OCI-LY7 (cell line): ENCODE results near the gene TEDC1. TPM values are rescaled to one million over a fixed set of nuclear protein-coding genes. Genes with fewer than 3 reads are reported as not detected.

ENCODE experiments used
- BruUV-seq: library from RNA; stranded (reverse); fragments of 400-500 nt; replicated peaks from 2 replicates; lab custom pipeline; 2021; lab: Mats Ljungman, UMichigan
- CTCF ChIA-PET: fragments of 300-600 bp; sonication (Branson Sonifier 250); formaldehyde crosslinking; loops from one replicate; lab custom pipeline; 2022; ENCODE audit warnings: antibody characterized with exemption; ENCODE audit not compliant: unreplicated experiment; lab: Charles Lee
- POLR2A ChIA-PET: fragments of 300-600 bp; sonication (Branson Sonifier 250); formaldehyde crosslinking; loops from one replicate; lab custom pipeline; 2022; ENCODE audit warnings: antibody characterized with exemption; lab: Charles Lee
- DNase-seq: peaks from one replicate; pipeline ENCODE4 v3.0.0-alpha.2; 2015; ENCODE audit warnings: low spot score
- H2AFZ ChIP-seq: fragments of 200-600 bp; sonication (generic), shearing (Covaris generic); 2 replicates; pipeline ENCODE4 v1.6.1; 2014; ENCODE audit warnings: mild to moderate bottlenecking, antibody characterized with exemption, low read length, moderate library complexity
- H3K27ac ChIP-seq: fragments of 200-600 bp; sonication (generic); 2 replicates; pipeline ENCODE4 v1.5.1; 2014; ENCODE audit warnings: mixed run types, low read depth, mild to moderate bottlenecking, moderate library complexity, low read length, inconsistent platforms; ENCODE audit not compliant: poor library complexity, severe bottlenecking
- H3K36me3 ChIP-seq: fragments of 200-600 bp; sonication (generic); 2 replicates; pipeline ENCODE4 v1.6.1; 2014; ENCODE audit warnings: mild to moderate bottlenecking, antibody characterized with exemption, low read length, moderate library complexity, mixed read lengths; ENCODE audit not compliant: insufficient read depth
- H3K4me1 ChIP-seq: fragments of 200-600 bp; sonication (generic); 2 replicates; pipeline ENCODE4 v1.5.1; 2014; ENCODE audit warnings: mild to moderate bottlenecking, low read length; ENCODE audit not compliant: insufficient read depth, poor library complexity, severe bottlenecking
- H3K4me2 ChIP-seq: fragments of 200-600 bp; sonication (generic); 2 replicates; pipeline ENCODE4 v1.6.1; 2014; ENCODE audit warnings: mild to moderate bottlenecking, low read length
- H3K4me3 ChIP-seq: fragments of 200-600 bp; sonication (generic); 2 replicates; pipeline ENCODE4 v1.5.1; 2014; ENCODE audit warnings: mild to moderate bottlenecking, low read depth, low read length; ENCODE audit not compliant: poor library complexity, severe bottlenecking
- H3K79me2 ChIP-seq: fragments of 200-600 bp; sonication (generic); 2 replicates; pipeline ENCODE4 v1.6.1; 2016; ENCODE audit warnings: low read depth, mild to moderate bottlenecking, low read length, moderate library complexity, mixed read lengths; ENCODE audit not compliant: insufficient read depth
- H3K9me2 ChIP-seq: fragments of 200-600 bp; sonication (generic); 2 replicates; pipeline ENCODE4 v1.6.1; 2016; ENCODE audit warnings: mild to moderate bottlenecking, low read length, mixed read lengths; ENCODE audit not compliant: insufficient read depth
- H3K9me3 ChIP-seq: fragments of 200-600 bp; sonication (generic); 2 replicates; pipeline ENCODE4 v1.6.1; 2014; ENCODE audit warnings: mild to moderate bottlenecking, mixed run types, low read length, mixed read lengths
- H4K20me1 ChIP-seq: fragments of 200-600 bp; sonication (generic); 2 replicates; pipeline ENCODE4 v1.6.1; 2014; ENCODE audit warnings: mild to moderate bottlenecking, antibody characterized with exemption, low read length, moderate library complexity, mixed read lengths; ENCODE audit not compliant: insufficient read depth
- EZH2phosphoT487 ChIP-seq: fragments of 200-600 bp; sonication (generic); IDR thresholded peaks from 2 replicates; pipeline ENCODE4 v1.6.1; 2018; ENCODE audit warnings: low read depth, borderline replicate concordance, mild to moderate bottlenecking, mixed run types, antibody characterized with exemption, low read length, moderate library complexity, mixed read lengths
- intact Hi-C: fragments of 100-400 bp; cut with micrococcal nuclease; formaldehyde crosslinking; loops from one replicate; pipeline ENCODE4 v1.10.0; 2022; ENCODE audit not compliant: unreplicated experiment
- total RNA-seq, 2 experiments: library from RNA; depleted of rRNA in 1 of 2; stranded (reverse); fragments of >200 nt in 1 of 2; shearing (Covaris generic) in 1 of 2; gene quantifications; 2 replicates each; pipeline ENCODE4 v1.2.3, GENCODE V29; 2014 to 2022
- TF ChIP-seq, protein P1 (sequence below): fragments of 200-600 bp; sonication (generic); conservative IDR thresholded peaks from 2 replicates; pipeline ENCODE4 v1.5.1; 2014; ENCODE audit warnings: mild to moderate bottlenecking, antibody characterized with exemption, low read length, moderate library complexity, mixed read lengths

Gene TEDC1
- total RNA-seq, 2 experiments from 2014 or later, result 53.2 to 55.8 TPM

- ChIA-PET CTCF (no interaction called here), POLR2A (no interaction called here)
- no peaks in the 10 kb centered on the region for H3K9me2 ChIP-seq
- no peak overlapping the region for H3K4me3 ChIP-seq
- no peak overlapping the region for H3K4me2 ChIP-seq
- H4K20me1 ChIP-seq, result no peaks in the 10 kb centered on the region
- H3K4me1 ChIP-seq, result peaks cover 9% of the 10 kb centered on the region
- H3K27ac ChIP-seq, result no peak overlapping the region
- no peak for DNase-seq
- no peak overlapping the region for H2AFZ ChIP-seq
- peaks cover 26% of the 10 kb centered on the region; the same call in 1 of the 2 replicates for H3K36me3 ChIP-seq
- no peaks in the 10 kb centered on the region for H3K9me3 ChIP-seq
- BruUV-seq, result no TSS peak
- H3K79me2 ChIP-seq, result no peaks in the 10 kb centered on the region
- TF ChIP-seq, protein P1, sequence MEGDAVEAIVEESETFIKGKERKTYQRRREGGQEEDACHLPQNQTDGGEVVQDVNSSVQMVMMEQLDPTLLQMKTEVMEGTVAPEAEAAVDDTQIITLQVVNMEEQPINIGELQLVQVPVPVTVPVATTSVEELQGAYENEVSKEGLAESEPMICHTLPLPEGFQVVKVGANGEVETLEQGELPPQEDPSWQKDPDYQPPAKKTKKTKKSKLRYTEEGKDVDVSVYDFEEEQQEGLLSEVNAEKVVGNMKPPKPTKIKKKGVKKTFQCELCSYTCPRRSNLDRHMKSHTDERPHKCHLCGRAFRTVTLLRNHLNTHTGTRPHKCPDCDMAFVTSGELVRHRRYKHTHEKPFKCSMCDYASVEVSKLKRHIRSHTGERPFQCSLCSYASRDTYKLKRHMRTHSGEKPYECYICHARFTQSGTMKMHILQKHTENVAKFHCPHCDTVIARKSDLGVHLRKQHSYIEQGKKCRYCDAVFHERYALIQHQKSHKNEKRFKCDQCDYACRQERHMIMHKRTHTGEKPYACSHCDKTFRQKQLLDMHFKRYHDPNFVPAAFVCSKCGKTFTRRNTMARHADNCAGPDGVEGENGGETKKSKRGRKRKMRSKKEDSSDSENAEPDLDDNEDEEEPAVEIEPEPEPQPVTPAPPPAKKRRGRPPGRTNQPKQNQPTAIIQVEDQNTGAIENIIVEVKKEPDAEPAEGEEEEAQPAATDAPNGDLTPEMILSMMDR, result 0 out of 2 replicates have a peak, but pooled peaks have one; percentile 22
- no peak for TF ChIP-seq EZH2phosphoT487
- intact Hi-C loops, result no loop called here
These were observed 19.7 kb upstream of the TEDC1 start for GRCh38 chr14:105471297-105471821.

DNA sequence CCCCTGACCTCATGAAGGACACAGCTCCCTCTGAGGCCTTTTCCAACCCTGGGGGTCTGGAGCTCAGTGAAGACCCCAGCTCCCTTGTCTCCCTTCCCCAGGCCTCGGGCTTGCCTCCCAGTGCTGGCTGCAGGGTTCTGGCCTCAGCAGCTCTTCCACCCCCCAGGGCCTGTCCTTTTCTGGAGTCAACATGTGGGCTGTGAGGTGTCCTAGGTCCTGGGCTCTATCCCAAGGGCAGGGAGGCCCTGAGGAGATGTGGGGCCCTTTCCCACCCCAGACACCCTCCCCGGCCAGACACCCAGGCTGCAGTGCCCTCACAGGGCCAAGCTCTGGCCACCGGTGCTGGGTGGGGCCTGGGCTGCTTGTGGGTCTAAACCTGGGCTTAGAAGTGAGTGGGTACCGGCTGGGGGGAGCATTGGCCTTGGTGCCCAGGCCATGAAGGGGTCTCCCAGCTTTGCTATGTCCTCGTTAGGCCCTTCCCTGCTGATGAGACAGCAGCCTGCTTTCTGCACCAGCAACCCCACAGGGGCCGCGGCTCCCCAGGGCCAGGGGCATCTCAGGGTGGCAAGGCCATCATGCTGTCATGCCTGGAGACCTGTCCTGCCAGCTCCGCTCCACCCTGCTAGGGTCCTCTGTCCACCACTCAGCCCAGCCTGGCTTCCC, 19.1 kb upstream of the TEDC1 start:
- Histone ChIP-seq H4K20me1 (no peaks in the 10 kb centered on the region), H3K9me2 (no peaks in the 10 kb centered on the region), H3K27ac (no peak overlapping the region), H3K4me2 (no peak overlapping the region), H3K9me3 (no peaks in the 10 kb centered on the region), H3K4me3 (no peak overlapping the region), H2AFZ (no peak overlapping the region), H3K4me1 (peaks cover 9% of the 10 kb centered on the region), H3K36me3 (peaks cover 21% of the 10 kb centered on the region; the same call in 1 of the 2 replicates), H3K79me2 (no peaks in the 10 kb centered on the region)
- TF ChIP-seq, protein P1, result no peak
- no peak for TF ChIP-seq EZH2phosphoT487
- DNase-seq, result no peak
- ChIA-PET CTCF (no interaction called here), POLR2A (no interaction called here)
- intact Hi-C loops, result no loop called here
- BruUV-seq, result no TSS peak

- no peaks in the 10 kb centered on the region for H3K79me2 ChIP-seq
- H3K27ac ChIP-seq, result no peak overlapping the region
- ChIA-PET CTCF (no interaction called here), POLR2A (no interaction called here)
- no peak for TF ChIP-seq EZH2phosphoT487
- TF ChIP-seq, protein P1, result no peak
- BruUV-seq, result no TSS peak
- H3K36me3 ChIP-seq, result peaks cover 19% of the 10 kb centered on the region; the same call in 1 of the 2 replicates
- no peaks in the 10 kb centered on the region for H4K20me1 ChIP-seq
- no peak overlapping the region for H3K4me2 ChIP-seq
- intact Hi-C loops, result no loop called here
- no peak overlapping the region for H2AFZ ChIP-seq
- no peak for DNase-seq
- peaks cover 9% of the 10 kb centered on the region for H3K4me1 ChIP-seq
- no peaks in the 10 kb centered on the region for H3K9me2 ChIP-seq
- H3K4me3 ChIP-seq, result no peak overlapping the region
- H3K9me3 ChIP-seq, result no peaks in the 10 kb centered on the region
These were observed 18.5 kb upstream of the TEDC1 start for GRCh38 chr14:105472486-105472991.
